ENCODE measurements around the gene TMEM266.

DNA sequence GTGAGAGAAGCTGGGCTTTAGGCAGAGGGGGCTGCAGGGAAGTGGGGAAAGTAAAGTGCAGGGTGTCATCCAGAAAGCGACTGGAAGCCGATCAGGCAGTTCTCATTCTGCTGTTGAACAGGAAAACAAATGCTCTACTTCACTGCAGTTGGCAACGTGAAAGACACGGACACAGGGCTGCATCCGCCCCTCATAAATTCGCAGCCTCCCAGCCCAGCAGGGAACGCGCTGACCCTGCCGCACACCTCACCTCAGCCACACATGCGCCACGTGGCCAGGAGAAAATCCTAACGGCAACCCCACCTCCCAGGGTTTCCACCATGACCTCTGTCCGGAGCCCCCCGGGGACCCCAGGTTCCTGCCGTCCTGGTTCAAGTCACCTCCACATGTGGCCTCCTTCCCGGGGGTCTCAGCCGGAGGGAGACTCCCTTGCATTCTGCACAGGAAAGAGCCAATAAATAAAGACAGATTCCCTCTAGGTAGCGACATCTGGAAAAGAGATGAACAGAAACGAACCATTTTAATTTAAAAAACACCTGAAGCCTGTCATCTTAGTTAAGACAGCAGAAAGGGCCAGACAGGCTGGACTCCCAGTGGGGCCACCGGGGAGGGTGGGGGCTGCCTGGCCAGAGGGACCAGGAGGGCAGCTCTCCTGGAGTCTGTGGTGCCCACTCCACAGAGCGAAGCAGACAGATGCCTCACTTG is 118.7 kb downstream of the TMEM266 start:
- TF ChIP-seq, protein P1, sequence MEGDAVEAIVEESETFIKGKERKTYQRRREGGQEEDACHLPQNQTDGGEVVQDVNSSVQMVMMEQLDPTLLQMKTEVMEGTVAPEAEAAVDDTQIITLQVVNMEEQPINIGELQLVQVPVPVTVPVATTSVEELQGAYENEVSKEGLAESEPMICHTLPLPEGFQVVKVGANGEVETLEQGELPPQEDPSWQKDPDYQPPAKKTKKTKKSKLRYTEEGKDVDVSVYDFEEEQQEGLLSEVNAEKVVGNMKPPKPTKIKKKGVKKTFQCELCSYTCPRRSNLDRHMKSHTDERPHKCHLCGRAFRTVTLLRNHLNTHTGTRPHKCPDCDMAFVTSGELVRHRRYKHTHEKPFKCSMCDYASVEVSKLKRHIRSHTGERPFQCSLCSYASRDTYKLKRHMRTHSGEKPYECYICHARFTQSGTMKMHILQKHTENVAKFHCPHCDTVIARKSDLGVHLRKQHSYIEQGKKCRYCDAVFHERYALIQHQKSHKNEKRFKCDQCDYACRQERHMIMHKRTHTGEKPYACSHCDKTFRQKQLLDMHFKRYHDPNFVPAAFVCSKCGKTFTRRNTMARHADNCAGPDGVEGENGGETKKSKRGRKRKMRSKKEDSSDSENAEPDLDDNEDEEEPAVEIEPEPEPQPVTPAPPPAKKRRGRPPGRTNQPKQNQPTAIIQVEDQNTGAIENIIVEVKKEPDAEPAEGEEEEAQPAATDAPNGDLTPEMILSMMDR (IDR thresholded peaks at IDR 0.05; ENCODE audit: poor library complexity) = no peak
- no peak for TF ChIP-seq EZH2 (IDR thresholded peaks at IDR 0.05; ENCODE audit: borderline replicate concordance)

Data from hepatocyte (in vitro differentiated cells).